K562 (cell line): ENCODE results near the gene MRPS6. TPM values are rescaled to one million over a fixed set of nuclear protein-coding genes. Genes with fewer than 3 reads are reported as not detected.

Experiments
- AFF1 ChIP-seq, 2 experiments: fragments of 450-650 bp; IDR thresholded peaks; 2 replicates each; pipeline ENCODE4 v1.6.1; 2018; ENCODE audit warnings: mild to moderate bottlenecking in 2 of 2, low read depth in 1 of 2; ENCODE audit not compliant: partially characterized antibody in 2 of 2
- BRD9 ChIP-seq: fragments of 450-650 bp; IDR thresholded peaks from 2 replicates; pipeline ENCODE4 v1.6.1; 2018; ENCODE audit warnings: low read depth; ENCODE audit not compliant: partially characterized antibody
- CHAMP1 ChIP-seq: fragments of 450-650 bp; IDR thresholded peaks from 2 replicates; pipeline ENCODE4 v1.6.1; 2016; ENCODE audit warnings: mild to moderate bottlenecking
- DEAF1 ChIP-seq: fragments of 450-650 bp; formaldehyde crosslinking; IDR thresholded peaks from 2 replicates; pipeline ENCODE4 v1.4.0; 2020; ENCODE audit warnings: mild to moderate bottlenecking, moderate library complexity
- MGA ChIP-seq: fragments of 450-650 bp; IDR thresholded peaks from 2 replicates; pipeline ENCODE4 v1.6.1; 2016; ENCODE audit warnings: mild to moderate bottlenecking, moderate library complexity
- SIX5 ChIP-seq, 2 experiments: IDR thresholded peaks; 2 replicates each; pipeline ENCODE4 v1.6.1; 2011; ENCODE audit warnings: low read length in 2 of 2, borderline replicate concordance in 1 of 2, low read depth in 1 of 2, mild to moderate bottlenecking in 1 of 2, moderate library complexity in 1 of 2; ENCODE audit not compliant: insufficient read depth in 1 of 2
- polyA plus RNA-seq, 8 experiments: library from polyadenylated mRNA; depleted of rRNA in 4 of 8; stranded (reverse) in 5 of 8; unstranded in 3 of 8; fragments of >200 nt; fragmentation: Nextera tagmentation in 2 of 8; fragmentation: Illumina TruSeq in 1 of 8; extraction: Ambion mirVana in 2 of 8; extraction: Trizol in 1 of 8; gene quantifications; 2 replicates each; pipeline versions ENCODE4 v1.2.1 to v1.2.3, GENCODE V29; 2011 to 2014; ENCODE audit warnings: inconsistent platforms in 1 of 8, missing spikeins in 1 of 8
- total RNA-seq, 7 experiments: library from RNA; depleted of rRNA in 6 of 7; stranded (reverse); fragments of >200 nt in 6 of 7; fragmentation: Illumina TruSeq in 2 of 7; extraction: Trizol in 2 of 7; gene quantifications; 2 replicates each; pipeline versions ENCODE4 v1.2.1 to v1.2.3, GENCODE V29; 2011 to 2021; ENCODE audit warnings: low replicate concordance in 1 of 7

MRPS6 gene
- total and polyA plus RNA-seq, 9 of the 15 experiments (the other 6 are each of a cell fraction or from before 2014, with no cell fraction given) = 26.1 to 72.0 (median 39.3) TPM

- TF ChIP-seq AFF1 (IDR thresholded peaks at IDR 0.05; ENCODE audit: low read depth in 1 of 2, partially characterized antibody in 2 of 2) (peak in 1 of 2 experiments; percentile 50), CHAMP1 (no peak), MGA (no peak), SIX5 (IDR thresholded peaks at IDR 0.05; ENCODE audit: borderline replicate concordance in 1 of 2, insufficient read depth in 1 of 2, low read depth in 1 of 2, low read length in 2 of 2) (peak; percentile 60 to 70; a peak in 3 of 4 replicates), DEAF1 (CRISPR knock-in tag) (no peak), BRD9 (no peak)
These were observed 11.4 kb upstream of the MRPS6 start (continued) for GRCh38 chr21:34061983-34062382.
